Kidney epithelial cell (primary cell): ENCODE measurements around the gene C1QA. TPM values are rescaled to one million over a fixed set of nuclear protein-coding genes. Genes with fewer than 3 reads are reported as not detected.

Experiments
- DNase-seq: peaks from one replicate; pipeline ENCODE4 v3.0.0-alpha.2; 2010; ENCODE audit warnings: low read depth
- H3K27me3 ChIP-seq: 2 replicates; pipeline ENCODE4 v1.6.0; 2011; ENCODE audit warnings: low read length; ENCODE audit not compliant: control insufficient read depth, insufficient read depth
- H3K36me3 ChIP-seq: 2 replicates; pipeline ENCODE4 v1.5.1; 2011; ENCODE audit warnings: low read length; ENCODE audit not compliant: control insufficient read depth, insufficient read depth
- H3K4me3 ChIP-seq: 2 replicates; pipeline ENCODE4 v1.5.1; 2011; ENCODE audit warnings: low read depth, mild to moderate bottlenecking, control low read depth, low read length
- CTCF ChIP-seq: IDR thresholded peaks from 2 replicates; pipeline ENCODE4 v1.5.1; 2011; ENCODE audit warnings: mild to moderate bottlenecking, moderate library complexity, low read length, control low read depth, inconsistent platforms; ENCODE audit not compliant: insufficient read depth, poor library complexity, severe bottlenecking
- total RNA-seq: library from RNA; depleted of rRNA; stranded (reverse); fragments of >200 nt; gene quantifications from 2 replicates; pipeline ENCODE4 v1.2.3, GENCODE V29; 2015

C1QA gene
- total RNA-seq, 1 donor from 2014 or later, result 2.2 TPM

- TF ChIP-seq CTCF, result no peak
- no peak for DNase-seq
- H3K4me3 ChIP-seq, result no peak overlapping the region
- no peaks in the 10 kb centered on the region for H3K36me3 ChIP-seq
- peaks cover 4% of the 10 kb centered on the region for H3K27me3 ChIP-seq
Observed at GRCh38 chr1:22677931-22678896, 41.8 kb downstream of the C1QA start.

- Histone ChIP-seq H3K36me3 (no peaks in the 10 kb centered on the region), H3K27me3 (no peaks in the 10 kb centered on the region), H3K4me3 (no peak overlapping the region)
- TF ChIP-seq CTCF, result no peak
- no peak for DNase-seq
Observed at GRCh38 chr1:22680726-22681125, 44.3 kb downstream of the C1QA start.

GRCh38 chr1:22681556-22682276 is 45.3 kb downstream of the C1QA start:
- Histone ChIP-seq H3K36me3 (no peaks in the 10 kb centered on the region), H3K27me3 (no peaks in the 10 kb centered on the region), H3K4me3 (no peak overlapping the region)
- DNase-seq, result no peak
- TF ChIP-seq CTCF, result no peak

GRCh38 chr1:22683547-22683946 is 47.1 kb downstream of the C1QA start:
- Histone ChIP-seq H3K27me3 (no peaks in the 10 kb centered on the region), H3K36me3 (no peaks in the 10 kb centered on the region), H3K4me3 (no peak overlapping the region)
- no peak for TF ChIP-seq CTCF
- DNase-seq, result no peak

GRCh38 chr1:22685591-22686059 is 49.2 kb downstream of the C1QA start:
- no peak for DNase-seq
- H3K4me3 ChIP-seq, result no peak overlapping the region
- H3K36me3 ChIP-seq, result no peaks in the 10 kb centered on the region
- TF ChIP-seq CTCF, result no peak
- no peaks in the 10 kb centered on the region for H3K27me3 ChIP-seq
